ENCODE measurements around the gene SOS2.

SOS2 gene

DNA sequence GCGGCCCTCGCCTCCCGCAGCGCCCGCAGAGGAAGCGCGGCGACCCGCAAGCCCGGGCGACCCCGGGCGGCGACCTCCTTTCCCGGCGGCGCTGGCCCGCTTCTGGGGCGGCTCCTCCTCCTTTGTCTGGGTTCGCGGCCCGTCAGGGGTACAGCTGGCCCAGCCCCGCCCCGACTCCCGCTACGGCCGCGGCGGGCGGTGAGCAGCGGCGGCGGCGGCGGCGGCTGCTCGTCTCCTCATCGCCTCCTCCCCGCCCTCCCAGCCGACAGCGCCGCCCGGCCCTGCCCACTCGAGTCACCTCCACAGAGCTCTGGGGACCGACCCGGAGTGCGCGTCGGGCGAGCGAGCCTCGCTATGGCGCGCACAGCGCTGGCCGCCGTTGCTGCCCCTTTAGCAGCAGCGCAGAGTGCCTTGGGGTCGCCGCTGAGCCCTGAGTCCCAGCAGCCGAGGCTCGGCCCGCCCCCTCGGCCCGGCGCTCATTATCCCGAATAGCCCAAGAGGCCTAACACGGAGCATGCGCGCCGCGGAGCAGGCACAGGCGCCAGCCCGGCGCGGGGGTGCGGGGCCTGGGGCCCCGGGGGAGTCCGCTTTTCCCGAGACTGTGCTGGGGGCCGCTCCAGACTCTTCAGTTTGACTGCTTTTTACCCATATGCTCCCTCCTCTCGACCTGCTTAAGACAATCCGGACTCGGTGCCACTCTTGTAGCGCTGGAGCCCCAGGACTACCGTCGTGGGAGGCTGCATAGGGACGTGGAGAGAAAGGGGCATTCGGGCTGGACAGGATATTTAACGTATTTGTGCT lies at the start of gene SOS2:
Gene SOS2, minus strand, starts transcription at position 104 of the 801 bp plus-strand sequence. CDS start 295 bp downstream, outside the sequence.
- DNase-seq, result peak; percentile 72 to 75

DNA sequence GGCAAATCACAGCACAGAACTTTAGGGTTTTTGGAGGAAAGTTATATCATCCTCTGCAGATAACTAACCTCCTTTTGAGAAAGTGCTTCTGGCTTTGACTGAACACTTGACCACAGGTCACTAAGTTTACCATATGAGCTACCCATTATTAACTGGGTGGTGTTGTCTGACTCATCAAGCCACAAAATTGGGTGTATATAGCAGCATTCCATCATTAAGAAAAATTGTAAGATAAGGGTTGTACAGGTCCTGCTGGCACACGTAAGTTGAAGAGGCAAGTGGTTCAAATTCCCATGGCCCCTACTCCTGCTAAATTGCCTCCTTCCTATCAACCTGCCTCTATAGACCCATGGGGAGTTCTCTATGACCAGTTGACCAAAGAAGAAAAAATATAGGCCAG lies 41.1 kb upstream of the SOS2 start:
- DNase-seq, result no peak

DNA sequence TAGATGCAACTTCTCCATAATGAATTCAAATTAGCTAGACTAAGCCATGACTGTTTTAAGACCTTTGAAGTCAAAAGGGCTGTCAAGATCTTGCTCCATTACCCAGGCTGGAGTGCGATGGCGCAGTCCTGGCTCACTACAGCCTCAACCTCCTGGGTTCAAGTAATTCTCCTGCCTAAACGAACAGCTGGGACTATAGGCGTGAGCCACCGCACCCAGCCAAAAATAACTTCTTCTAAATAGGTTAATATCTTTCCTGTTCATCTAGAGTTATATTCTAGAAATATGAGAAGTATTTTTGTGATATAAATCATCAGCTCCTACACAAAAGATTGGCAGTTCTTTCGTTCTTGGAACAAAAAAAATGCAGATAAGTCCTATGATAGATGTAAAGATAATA lies 39.6 kb upstream of the SOS2 start:
- DNase-seq, result no peak

DNA sequence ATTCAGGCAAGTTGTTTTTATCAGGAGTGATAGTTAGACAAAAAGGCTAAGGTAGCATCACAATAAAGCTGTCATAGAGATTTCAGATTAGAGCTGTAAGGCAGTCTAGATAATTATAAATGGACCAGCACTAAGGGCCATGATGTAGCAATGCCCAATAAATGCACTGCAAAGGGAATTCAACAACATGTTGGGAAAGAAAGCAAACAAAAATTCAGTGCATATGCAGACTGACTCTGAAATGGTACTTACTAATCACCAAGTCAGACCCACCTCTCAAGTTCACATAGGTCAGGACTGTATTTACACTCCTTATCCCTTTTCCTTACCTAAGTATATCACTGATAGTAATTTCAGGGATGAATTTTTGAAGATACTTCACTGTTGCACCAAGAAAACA lies 33.7 kb upstream of the SOS2 start:
- no peak for DNase-seq

DNA sequence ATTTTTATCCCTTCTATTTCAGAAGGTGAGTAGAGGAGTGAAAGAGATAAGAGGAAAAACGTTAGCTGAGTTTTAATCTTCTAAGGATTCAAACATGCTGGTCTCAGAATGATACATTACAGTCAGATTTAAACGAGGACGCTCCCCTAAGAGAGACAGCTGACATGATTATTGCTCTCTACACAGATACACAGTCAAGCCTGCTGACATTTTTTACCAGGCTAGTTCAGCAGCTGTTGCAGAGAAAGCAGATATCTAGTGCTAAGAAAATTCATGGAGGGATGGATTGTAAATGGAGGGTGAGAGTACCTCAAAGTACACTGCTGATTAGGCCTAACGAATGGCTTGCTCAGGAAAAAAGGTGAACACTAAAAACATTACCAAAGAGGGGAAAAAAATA lies 31.9 kb upstream of the SOS2 start:
- no peak for DNase-seq

DNA sequence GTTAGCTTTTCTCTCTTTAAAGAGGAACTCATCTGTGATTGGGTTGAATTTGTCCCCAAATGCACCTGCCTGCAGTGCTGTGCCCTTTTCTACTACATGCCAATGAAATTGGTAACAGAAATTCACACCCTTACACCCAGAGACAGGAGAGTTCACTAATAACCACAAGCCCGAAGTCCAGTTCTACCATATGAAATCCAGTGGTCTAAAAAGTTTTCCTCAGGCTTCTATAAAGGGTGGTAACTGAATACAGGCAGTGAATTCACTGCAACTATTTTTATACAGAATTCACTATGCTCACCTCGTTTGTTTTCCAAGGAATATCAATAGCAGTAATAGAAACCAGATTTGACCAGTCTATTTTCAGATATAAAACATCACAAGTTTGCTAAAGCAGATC lies 31.5 kb upstream of the SOS2 start:
- DNase-seq, result no peak

DNA sequence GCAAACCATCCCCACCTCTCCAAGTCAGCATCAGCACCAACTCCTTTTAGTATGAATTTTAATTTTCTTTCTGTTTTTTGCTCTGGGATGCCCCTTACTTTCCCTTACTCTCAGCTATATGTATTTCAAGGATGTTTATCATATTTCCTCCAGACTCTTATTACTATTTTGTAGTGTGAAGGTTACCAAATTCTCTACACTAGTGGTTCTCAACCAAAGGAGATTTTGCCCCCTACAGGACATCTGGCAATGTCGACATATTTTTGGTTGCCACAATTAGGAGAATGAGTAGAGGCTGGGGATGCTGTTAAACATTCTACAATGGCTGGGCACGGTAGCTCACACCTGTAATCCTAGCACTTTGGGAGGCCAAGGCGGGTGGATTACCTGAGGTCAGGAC lies 29.1 kb upstream of the SOS2 start:
- DNase-seq, result no peak

DNA sequence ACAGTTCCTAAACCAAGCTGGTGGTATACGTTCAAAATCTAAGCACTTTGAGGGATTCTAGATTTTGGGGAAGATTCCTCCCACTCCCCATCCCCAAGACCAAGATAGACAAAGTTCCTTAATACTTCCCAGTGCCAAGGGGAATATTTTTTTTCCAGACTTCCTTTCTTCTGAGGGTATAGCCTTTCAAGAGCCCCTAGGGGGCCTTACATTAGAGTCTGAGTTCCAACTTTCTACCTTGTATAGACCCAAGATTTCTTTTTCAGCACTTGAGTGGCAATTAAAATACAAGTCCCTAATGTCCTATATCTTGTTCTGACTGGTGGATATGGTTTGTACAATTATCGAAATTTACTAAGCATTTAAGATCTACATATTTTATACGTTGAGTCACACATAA lies 28.7 kb upstream of the SOS2 start:
- DNase-seq, result no peak

DNA sequence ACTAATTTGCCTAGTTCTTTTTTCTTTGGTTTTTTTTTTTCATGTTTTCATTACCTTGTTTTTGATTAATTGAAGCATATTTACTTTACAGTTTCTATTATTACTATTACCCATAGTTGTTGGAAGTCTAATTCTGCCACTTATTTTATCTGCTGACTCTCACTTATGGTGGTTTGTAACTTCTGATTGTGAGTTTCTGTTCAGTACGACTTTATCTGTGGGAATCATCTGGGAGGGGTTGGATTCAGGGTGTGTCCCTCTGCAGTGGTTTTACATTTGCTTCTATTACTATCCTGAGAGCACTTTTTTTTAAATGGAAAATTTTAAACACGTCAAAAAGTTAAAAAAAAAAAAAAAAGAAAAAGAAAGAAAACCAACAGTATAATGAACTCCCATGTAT lies 26.4 kb upstream of the SOS2 start:
- DNase-seq, result no peak

DNA sequence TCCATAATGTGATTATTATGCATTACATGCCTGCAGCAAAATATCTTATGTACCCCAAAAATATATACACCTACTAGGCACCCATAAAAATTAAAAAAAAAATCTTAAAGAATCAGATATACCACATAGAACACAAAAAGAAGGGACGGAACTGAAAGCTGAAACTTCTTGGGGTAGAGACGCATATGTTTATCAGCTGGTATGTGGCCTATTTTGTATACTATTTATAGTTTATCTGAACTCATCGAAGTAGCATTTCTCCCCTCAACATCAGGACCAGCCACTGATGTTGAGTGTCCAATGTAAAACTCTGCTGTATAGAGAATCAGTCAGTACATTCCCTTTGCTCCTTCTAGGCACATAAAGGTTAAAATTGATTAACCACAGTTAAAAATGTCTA lies 22.9 kb upstream of the SOS2 start:
- DNase-seq, result no peak

DNA sequence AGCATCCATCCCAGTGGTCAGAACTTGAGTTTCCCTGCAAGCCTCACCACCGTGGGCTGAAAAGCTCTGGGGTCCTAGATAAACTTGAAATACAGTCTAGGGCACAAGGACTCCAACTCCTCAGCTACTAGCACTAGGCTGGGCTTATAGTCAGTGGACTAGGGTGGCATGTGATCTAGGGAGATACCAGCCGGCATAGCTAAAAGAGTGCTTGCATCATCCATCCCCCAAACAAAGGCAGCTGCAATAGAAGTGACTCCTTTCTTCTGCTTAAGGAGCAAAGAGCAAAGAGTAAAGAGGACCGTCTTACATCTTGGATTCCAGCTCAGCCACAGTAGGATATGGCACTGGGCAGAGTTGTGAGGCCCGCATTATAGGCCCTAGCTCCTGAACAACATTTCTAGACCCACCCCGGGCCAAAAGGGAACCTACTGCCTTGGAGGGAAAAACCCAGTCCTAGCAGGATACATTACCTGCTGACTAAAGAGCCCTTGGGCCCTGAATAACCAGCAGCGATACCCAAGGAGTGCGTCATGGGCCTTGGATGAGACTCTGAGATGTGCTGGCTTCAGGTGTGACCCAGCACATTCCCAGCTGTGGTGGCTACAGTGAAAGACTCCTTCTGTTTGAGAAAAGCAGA lies 17.9 kb upstream of the SOS2 start:
- no peak for DNase-seq

DNA sequence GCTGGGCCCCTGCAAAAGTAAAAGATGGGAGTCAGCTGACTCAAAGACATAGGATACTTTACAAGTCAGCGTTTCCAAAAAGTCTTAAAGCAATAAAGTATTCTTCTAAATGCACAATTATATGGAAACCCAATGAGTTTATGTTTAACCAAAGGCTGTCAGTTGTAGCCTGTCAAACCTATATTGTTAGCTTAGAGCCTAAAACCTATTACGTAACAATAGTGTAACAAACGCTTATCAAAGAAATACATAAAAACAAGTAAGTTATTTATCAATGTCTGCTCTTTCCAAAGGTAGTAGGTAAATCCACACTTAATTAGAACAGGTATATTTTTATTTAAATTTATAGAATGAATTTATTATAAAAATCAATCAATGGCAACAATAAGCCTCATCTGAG lies 15.9 kb upstream of the SOS2 start:
- DNase-seq, result no peak

DNA sequence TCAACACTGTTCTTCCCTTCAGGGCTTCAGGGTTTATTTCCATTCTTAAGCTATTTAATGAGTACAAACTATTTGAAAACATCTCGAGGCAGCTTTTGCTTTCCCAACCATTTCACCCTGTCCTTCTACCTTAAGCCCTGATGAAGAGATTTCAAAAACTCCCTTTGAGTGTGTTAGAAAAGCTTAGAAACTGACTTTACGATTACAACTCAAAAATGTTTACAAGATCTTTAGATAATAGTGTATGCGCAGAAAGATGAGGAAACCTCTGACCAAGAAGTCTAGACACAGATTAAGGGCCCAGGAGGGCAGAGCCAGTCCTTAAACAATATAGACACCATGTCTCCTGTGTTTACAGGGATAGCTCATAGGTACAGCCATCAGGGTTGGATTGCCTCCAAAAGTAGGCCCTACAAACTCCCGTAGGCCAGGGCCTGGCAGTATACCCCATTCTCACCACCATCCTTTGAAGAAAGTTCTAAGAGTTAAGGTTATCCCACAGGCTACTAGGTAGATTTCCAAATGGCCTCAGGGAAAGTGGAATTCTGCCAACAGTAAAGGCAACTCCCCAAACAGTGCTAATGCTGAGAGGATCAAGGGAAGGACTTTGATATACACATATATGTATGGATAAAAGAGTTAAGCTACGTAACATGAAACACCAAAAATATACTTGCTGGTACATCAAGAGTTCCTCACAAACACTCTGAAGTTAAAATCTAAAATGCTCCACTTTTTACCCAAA lies 11.4 kb upstream of the SOS2 start:
- no peak for DNase-seq

DNA sequence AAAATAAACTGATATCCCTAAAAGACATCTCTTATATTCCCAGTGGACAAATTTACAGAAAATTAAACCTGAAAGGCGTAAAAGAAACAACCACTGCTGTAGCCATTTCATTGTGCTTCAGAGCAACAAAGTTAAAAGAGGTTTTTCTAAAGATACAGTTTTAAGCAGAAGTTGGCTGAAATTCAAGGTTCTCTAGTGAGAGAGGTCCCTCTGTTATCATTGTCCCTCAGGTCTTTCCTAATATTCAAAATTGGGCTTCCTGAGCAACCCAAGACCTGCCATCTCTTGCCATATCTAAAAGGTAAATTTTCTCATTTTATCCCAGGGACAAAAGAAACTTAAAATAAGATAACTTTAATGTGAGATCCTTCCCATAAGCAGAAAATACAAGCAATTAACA lies 10.7 kb upstream of the SOS2 start:
- DNase-seq, result no peak

DNA sequence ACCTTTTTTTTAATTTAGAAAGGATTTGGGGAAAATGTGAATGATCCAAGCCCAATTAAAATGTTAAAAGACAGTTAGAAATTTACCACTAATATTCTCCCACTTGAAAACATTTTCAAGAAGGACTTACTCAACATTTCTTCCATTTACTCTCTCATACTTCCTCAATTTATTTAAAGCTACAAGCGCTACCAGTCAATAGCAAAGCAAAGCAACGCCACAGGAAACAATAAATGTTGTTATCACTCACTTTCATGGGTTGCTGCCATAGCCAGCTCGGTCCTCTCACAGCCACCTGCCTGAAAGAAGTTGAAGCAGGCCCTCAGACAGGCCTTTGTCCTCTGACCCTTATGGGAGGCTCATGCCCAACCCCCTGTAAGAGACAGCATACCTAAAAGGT lies 6.0 kb upstream of the SOS2 start:
- no peak for DNase-seq

DNA sequence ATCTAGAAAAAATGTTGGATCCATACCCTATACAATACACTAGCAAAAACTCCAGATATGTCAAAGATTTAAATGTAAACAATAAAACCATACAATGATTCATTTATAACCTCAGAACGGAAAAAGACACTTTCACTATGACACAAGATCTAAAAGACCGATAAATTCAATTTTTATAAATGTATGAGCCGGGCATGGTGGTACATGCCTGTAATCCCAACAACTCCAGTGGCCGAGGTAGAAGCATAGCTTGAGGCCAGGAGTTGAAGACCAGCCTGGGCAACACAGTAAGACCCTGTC lies 2.5 kb upstream of the SOS2 start:
- DNase-seq, result no peak

DNA sequence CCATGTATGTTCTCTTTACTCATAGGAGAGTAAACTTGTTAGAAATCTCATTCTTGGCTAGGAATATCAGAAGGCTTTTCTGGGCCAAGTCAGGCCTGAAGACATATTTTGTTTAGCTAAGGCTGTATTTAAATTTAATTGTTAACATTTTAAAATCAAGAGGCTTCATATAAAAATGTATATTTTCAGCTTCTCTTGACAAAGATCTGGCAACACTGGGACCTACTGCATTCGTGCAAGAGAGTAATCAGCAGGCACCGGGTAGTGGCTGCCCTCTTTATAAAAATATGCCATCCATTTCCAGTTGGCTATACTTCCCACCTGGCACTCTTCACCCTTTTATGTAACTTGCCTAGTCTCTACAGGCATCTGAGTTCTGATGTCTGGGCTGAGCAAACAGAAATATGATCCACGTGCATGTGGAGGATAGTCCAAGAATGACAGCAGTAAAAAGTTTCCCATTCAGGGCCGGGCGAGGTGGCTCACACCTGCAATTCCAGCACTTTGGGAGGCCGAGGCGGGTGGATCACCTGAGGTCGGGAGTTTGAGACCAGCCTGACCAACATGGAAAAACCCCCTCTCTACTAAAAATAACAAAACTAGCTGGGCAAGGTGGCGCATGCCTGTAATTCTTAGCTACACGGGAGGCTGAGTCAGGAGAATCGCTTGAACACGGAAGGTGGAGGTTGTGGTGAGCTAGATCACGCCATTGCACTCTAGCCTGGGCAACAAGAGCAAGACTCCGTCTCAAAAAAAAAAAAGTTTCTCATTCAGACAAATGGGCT lies 2.0 kb upstream of the SOS2 start:
- peak in 1 of 2 experiments; percentile 2 for DNase-seq

DNA sequence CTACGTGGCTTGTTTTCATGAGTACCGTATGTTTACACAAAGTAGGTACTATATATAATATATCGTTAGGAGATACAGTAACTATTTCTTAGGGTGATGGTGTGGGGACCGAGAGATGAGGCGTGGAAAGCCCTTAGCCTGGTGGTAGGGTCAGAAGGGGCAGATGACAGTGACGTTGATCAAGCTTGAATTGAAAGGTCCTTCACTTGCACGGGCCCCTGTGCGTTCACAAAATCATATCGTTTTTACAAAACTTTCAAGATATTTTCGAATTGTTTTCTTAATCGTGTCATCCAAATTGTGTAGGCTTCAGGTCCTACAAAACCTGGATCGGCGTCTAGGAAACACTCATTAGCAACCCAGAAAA lies 881 bp upstream of the SOS2 start:
- DNase-seq, result no peak

DNA sequence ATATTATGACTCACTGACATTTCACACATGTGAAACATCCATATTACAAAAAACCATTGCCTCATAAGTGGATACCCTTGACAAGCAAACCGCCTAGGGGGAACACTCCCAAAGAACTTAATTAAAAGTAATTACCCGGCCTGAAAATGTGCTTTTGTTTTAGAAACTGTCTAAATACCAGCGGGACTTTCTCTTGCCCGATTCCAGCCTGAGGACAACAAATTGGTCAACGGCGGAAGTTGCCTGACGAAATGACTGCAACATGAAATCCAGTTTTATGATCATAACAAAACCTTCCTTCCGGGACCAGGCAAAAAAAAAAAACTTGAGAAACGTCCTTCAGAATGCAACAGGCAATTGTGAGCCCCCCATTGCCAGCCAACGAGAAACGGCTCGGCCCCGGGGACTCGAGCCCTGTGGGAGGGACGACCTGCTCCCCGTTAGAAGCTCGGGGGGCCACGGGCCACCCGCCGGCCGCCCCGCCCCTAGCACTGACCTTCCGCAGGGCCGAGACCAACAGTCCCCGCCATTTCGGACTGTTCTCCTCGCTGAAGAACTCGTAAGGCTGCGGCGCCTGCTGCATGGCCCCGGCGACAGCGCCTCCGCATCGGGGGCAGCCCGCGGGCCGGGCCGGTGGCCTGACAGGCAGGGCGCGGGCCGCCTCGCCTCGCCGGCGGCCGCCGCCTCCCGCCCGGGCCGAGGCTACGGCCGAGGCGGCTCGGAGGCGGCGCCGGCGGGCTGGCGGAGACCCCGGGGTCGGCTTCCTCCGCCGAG lies 490 bp downstream of the SOS2 start:
- DNase-seq, result peak; percentile 18 to 22

DNA sequence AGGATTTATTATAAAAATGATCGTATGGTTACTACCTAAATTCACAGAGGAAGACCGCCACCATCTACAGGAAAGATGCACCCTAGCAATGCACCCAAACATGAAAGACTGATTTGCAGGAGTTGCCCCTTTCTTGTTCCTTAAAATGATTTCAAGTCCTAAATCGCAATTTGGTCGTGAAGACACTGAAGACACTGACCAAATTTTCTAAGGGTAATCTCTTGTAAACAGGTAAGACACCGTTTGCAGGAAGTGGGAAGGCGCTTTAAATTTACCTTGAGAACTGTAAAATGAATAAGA lies 1.0 kb downstream of the SOS2 start:
- DNase-seq, result no peak

DNA sequence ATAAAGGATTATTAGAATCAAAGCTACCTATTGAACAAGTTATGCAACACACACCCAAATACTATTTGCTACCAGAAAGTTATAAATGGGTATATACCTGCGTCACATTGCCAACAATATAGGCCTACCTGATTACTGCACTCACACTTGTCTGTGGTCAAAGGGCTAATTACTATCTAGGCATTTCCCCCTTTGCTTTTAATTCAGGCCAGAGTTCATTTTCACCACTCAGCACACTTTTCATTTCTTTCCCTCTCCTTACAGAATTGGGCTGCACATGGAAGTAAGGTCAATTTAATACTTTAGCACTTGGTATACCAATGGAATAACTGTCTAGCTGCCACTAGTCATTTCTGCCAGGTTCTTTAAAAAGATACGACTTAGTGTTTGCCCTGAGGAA lies 1.7 kb downstream of the SOS2 start:
- no peak for DNase-seq

DNA sequence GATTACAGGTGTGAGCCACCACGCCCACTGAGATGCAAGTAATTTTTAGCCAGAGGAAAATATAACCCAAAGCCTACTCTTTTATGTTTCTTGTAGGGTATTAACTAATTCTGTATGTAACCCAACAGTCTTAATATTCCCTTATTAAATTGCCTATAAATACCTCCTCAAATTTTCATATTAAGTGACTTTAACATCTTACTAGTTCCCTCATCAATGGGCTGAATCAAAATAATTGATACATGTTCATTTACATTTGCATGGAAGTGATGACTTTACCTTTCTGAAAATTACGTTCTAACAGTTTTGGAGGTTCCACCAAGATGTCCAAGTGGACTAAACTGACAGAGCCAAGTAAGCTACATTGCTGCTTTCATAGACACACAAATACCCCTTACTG lies 3.1 kb downstream of the SOS2 start:
- DNase-seq, result no peak

DNA sequence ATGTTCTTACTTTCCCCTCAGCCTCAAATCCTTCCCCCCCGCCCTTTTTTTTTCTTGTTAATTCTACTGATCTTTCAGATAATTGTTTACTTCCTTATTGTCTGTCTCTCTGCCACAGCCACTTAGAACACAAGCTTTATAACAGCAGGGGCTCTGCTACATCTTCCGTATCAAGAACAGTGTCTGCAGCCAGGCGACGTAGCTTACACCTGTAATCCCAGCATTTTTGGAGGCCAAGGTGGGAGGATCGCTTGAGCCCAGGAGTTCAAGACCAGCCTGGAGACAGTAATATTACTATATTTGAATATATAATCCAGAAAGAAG lies 5.4 kb downstream of the SOS2 start:
- DNase-seq, result no peak
